ENCODE data around the gene GOLGA8N.

Gene GOLGA8N

DNA sequence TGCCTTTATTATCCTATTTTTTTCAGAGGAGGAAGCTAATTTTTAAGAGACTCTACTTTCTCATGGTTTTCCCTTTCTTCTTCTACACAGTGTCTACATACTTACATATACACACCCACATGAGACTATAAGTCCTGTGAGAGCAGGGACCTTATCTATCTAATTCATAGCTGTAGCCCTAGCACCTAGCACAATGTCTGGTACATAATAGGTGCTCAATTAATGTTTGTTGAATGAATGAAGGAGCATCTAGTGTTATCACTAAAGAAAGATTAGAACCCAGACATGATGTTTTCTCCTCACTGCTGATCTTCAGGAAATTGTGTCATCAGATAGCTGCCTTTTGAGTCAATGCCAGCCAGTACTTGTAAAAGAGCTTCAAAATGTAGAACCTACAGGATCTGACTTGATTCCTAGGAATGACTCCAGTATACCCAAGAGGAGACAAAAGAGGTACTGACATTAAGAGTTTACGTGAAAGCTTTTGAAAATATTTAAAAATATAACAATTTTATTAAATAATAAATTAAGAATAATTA lies 50.7 kb downstream of the GOLGA8N start:
- Histone ChIP-seq H3K27me3 (ENCODE audit: insufficient read depth, low read depth, severe bottlenecking) (no peaks in the 10 kb centered on the region), H3K4me3 (ENCODE audit: low read depth, low read length) (no peak overlapping the region), H3K36me3 (peaks cover 13% of the 10 kb centered on the region), H3K9me3 (ENCODE audit: severe bottlenecking) (no peaks in the 10 kb centered on the region), H3K27ac (no peak overlapping the region)
- no peak for DNase-seq
- TF ChIP-seq CTCF (IDR thresholded peaks at IDR 0.05; ENCODE audit: low read depth, low read length) = no peak

DNA sequence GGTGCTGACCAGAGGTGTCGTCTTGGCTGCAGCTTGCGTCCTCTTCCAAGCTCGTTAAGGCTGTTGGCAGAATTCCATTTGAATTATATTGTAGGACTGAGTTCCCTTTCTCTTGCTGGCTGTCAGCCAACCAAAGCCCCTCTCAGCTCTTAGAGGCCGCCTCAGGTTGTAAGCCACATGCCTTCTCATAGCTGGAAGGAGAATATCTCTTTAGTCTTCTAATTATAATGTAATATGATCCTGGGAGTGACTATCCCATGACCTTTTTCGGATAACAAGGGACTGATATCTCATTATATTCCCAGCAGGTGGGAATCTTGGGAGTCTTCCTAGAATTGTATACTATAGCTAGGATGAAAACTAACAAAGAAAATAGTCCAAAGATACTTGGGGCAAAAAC lies 53.0 kb downstream of the GOLGA8N start:
- Histone ChIP-seq H3K4me3 (ENCODE audit: low read depth, low read length) (no peak overlapping the region), H3K9me3 (ENCODE audit: severe bottlenecking) (no peaks in the 10 kb centered on the region), H3K36me3 (no peaks in the 10 kb centered on the region), H3K27ac (no peak overlapping the region), H3K27me3 (ENCODE audit: insufficient read depth, low read depth, severe bottlenecking) (no peaks in the 10 kb centered on the region)
- no peak for DNase-seq
- no peak for TF ChIP-seq CTCF (IDR thresholded peaks at IDR 0.05; ENCODE audit: low read depth, low read length)

DNA sequence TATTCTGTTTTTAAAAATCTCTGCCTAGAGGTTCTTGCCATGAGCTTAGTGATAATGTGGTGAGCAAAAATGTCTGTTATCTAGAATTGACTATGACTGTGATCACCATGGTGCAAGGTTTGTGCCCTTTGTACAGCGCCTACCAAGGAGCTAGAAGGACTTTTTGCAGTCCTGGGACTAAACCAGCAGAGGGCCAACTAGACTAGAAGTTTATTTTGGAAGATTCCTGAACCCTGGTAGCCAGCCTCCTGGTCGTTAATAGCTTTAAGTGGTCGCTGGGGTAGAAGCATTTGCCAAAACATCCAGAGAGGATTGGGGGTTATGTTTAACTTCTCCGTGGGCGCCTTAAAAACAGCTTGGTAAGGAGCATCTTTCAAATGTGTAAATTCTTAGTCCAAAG lies 56.1 kb downstream of the GOLGA8N start:
- H3K27ac ChIP-seq = no peak overlapping the region
- H3K4me3 ChIP-seq (ENCODE audit: low read depth, low read length) = no peak overlapping the region
- peak; percentile 40 for TF ChIP-seq CTCF (IDR thresholded peaks at IDR 0.05; ENCODE audit: low read depth, low read length)
- no peaks in the 10 kb centered on the region for H3K9me3 ChIP-seq (ENCODE audit: severe bottlenecking)
- DNase-seq = no peak
- no peaks in the 10 kb centered on the region for H3K27me3 ChIP-seq (ENCODE audit: insufficient read depth, low read depth, severe bottlenecking)
- no peaks in the 10 kb centered on the region for H3K36me3 ChIP-seq

GRCh38 chr15:32651229-32651837 lies 58.1 kb downstream of the GOLGA8N start:
- no peaks in the 10 kb centered on the region for H3K27me3 ChIP-seq (ENCODE audit: insufficient read depth, low read depth, severe bottlenecking)
- H3K36me3 ChIP-seq = no peaks in the 10 kb centered on the region
- TF ChIP-seq CTCF (IDR thresholded peaks at IDR 0.05; ENCODE audit: low read depth, low read length) = peak; percentile 93
- H3K27ac ChIP-seq = no peak overlapping the region
- no peaks in the 10 kb centered on the region for H3K9me3 ChIP-seq (ENCODE audit: severe bottlenecking)
- DNase-seq = peak; percentile 61
- no peak overlapping the region for H3K4me3 ChIP-seq (ENCODE audit: low read depth, low read length)

GRCh38 chr15:32652178-32652577 lies 58.9 kb downstream of the GOLGA8N start:
- Histone ChIP-seq H3K27ac (no peak overlapping the region), H3K4me3 (ENCODE audit: low read depth, low read length) (no peak overlapping the region), H3K27me3 (ENCODE audit: insufficient read depth, low read depth, severe bottlenecking) (no peaks in the 10 kb centered on the region), H3K36me3 (no peaks in the 10 kb centered on the region), H3K9me3 (ENCODE audit: severe bottlenecking) (no peaks in the 10 kb centered on the region)
- DNase-seq = no peak
- no peak for TF ChIP-seq CTCF (IDR thresholded peaks at IDR 0.05; ENCODE audit: low read depth, low read length)

DNA sequence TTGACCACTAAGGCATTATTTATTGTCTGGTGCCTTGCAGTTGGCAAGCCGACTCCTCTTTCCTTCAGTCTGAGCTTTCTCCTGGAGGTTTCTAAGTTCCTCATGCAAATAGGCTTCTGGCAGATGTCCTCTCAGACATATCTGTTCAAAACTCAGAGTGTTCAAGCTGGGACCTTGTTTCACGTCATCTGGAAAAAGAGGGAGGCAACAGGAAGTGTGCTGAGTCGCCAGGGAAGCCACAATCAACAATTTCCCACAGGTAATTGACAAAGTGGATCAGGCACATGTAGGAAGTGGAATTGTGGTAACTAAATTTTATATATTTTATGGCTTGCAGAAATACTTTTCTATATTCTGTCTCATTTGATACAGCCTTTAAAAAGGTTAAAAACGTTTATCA lies 62.8 kb downstream of the GOLGA8N start:
- Histone ChIP-seq H3K27me3 (ENCODE audit: insufficient read depth, low read depth, severe bottlenecking) (no peaks in the 10 kb centered on the region), H3K4me3 (ENCODE audit: low read depth, low read length) (no peak overlapping the region), H3K36me3 (no peaks in the 10 kb centered on the region), H3K27ac (no peak overlapping the region), H3K9me3 (ENCODE audit: severe bottlenecking) (no peaks in the 10 kb centered on the region)
- TF ChIP-seq CTCF (IDR thresholded peaks at IDR 0.05; ENCODE audit: low read depth, low read length) = no peak
- no peak for DNase-seq

All from WERI-Rb-1 (cell line).